GM19395 (cell line): ENCODE measurements around the gene CDH23.

Source experiments
- ATAC-seq: cut with Tn5 transposase; IDR thresholded peaks from one replicate; pipeline ENCODE4 v1.9.1; 2021; ENCODE audit warnings: mild to moderate bottlenecking, moderate library complexity; ENCODE audit not compliant: unreplicated experiment

CDH23 gene

GRCh38 chr10:71480662-71481061 lies 83.9 kb downstream of the CDH23 start:
- no peak for ATAC-seq

GRCh38 chr10:71481746-71482410 lies 85.2 kb downstream of the CDH23 start:
- no peak for ATAC-seq

GRCh38 chr10:71482620-71483019 lies 85.9 kb downstream of the CDH23 start:
- no peak for ATAC-seq

GRCh38 chr10:71483135-71483534 lies 86.4 kb downstream of the CDH23 start:
- no peak for ATAC-seq

GRCh38 chr10:71483885-71484751 lies 87.4 kb downstream of the CDH23 start:
- no peak for ATAC-seq

- no peak for ATAC-seq
Measured at GRCh38 chr10:71486484-71487114, 89.9 kb downstream of the CDH23 start.

GRCh38 chr10:71487726-71488125 lies 91.0 kb downstream of the CDH23 start:
- ATAC-seq, result no peak

GRCh38 chr10:71489077-71489476 lies 92.4 kb downstream of the CDH23 start:
- no peak for ATAC-seq

- no peak for ATAC-seq
Measured at GRCh38 chr10:71492872-71493271, 96.2 kb downstream of the CDH23 start.

GRCh38 chr10:71493741-71494140 lies 97.0 kb downstream of the CDH23 start:
- no peak for ATAC-seq

- ATAC-seq, result no peak
Measured at GRCh38 chr10:71494476-71494875, 97.8 kb downstream of the CDH23 start.

GRCh38 chr10:71494980-71495381 lies 98.3 kb downstream of the CDH23 start:
- ATAC-seq, result no peak

- ATAC-seq, result no peak
Measured at GRCh38 chr10:71496927-71497762, 100.4 kb downstream of the CDH23 start.

- ATAC-seq, result no peak
Measured at GRCh38 chr10:71497763-71498326, 101.1 kb downstream of the CDH23 start.

GRCh38 chr10:71501402-71501801 lies 104.7 kb downstream of the CDH23 start:
- no peak for ATAC-seq

GRCh38 chr10:71502190-71502589 lies 105.5 kb downstream of the CDH23 start:
- ATAC-seq, result no peak

- ATAC-seq, result no peak
Measured at GRCh38 chr10:71502851-71503250, 106.1 kb downstream of the CDH23 start.

- ATAC-seq, result no peak
Measured at GRCh38 chr10:71504168-71504567, 107.4 kb downstream of the CDH23 start.

- ATAC-seq, result no peak
Measured at GRCh38 chr10:71504570-71504969, 107.8 kb downstream of the CDH23 start.

GRCh38 chr10:71505862-71506261 lies 109.1 kb downstream of the CDH23 start:
- ATAC-seq, result no peak

- no peak for ATAC-seq
Measured at GRCh38 chr10:71509444-71509843, 112.7 kb downstream of the CDH23 start.
